VCaP (cell line): ENCODE measurements around the gene C17orf78.

Experiments
- H3K27ac ChIP-seq: fragments of 450-650 bp; 2 replicates; pipeline ENCODE4 v1.5.1; 2017
- TF ChIP-seq, protein P1 (sequence below): fragments of 450-650 bp; conservative IDR thresholded peaks from 2 replicates; pipeline ENCODE4 v1.5.1; 2017; ENCODE audit warnings: mild to moderate bottlenecking, moderate library complexity

The C17orf78 gene

DNA sequence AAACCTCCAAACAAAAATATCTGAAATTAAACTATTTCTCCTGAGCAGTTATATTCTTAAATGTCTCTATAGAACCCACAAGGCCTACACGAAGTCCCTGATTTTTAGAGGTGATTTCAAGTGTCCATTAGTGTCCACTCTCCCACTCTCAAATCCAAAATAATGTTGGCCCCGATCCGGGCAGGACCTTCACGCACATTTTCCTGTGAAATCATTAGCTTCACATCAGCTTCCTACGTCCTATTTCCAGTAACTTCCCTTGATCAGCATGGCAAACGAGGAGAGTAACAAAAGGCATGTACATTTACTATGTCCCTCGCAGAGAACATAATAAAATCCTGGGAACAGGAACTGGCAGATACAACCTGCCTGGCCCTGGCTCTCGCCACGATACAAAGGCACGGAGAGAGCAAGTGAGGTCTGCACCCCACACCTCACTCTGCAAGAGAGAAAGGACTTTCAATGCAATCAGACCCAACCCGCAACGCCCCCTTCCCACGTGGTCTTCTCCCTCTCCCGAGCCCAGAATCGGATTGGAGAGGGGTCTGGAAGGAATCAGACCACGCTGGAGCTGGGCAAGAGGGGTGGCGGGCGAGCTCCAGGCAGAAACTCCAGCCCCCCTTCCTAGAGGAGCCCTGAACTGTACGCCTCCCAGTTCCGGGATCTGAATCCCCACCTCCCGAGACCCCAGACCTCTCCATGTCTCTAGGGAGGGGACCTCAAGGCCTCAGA lies 17.5 kb upstream of the C17orf78 start:
- peak overlapping the region; percentile 98 for H3K27ac ChIP-seq
- TF ChIP-seq, protein P1, sequence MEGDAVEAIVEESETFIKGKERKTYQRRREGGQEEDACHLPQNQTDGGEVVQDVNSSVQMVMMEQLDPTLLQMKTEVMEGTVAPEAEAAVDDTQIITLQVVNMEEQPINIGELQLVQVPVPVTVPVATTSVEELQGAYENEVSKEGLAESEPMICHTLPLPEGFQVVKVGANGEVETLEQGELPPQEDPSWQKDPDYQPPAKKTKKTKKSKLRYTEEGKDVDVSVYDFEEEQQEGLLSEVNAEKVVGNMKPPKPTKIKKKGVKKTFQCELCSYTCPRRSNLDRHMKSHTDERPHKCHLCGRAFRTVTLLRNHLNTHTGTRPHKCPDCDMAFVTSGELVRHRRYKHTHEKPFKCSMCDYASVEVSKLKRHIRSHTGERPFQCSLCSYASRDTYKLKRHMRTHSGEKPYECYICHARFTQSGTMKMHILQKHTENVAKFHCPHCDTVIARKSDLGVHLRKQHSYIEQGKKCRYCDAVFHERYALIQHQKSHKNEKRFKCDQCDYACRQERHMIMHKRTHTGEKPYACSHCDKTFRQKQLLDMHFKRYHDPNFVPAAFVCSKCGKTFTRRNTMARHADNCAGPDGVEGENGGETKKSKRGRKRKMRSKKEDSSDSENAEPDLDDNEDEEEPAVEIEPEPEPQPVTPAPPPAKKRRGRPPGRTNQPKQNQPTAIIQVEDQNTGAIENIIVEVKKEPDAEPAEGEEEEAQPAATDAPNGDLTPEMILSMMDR = no peak

DNA sequence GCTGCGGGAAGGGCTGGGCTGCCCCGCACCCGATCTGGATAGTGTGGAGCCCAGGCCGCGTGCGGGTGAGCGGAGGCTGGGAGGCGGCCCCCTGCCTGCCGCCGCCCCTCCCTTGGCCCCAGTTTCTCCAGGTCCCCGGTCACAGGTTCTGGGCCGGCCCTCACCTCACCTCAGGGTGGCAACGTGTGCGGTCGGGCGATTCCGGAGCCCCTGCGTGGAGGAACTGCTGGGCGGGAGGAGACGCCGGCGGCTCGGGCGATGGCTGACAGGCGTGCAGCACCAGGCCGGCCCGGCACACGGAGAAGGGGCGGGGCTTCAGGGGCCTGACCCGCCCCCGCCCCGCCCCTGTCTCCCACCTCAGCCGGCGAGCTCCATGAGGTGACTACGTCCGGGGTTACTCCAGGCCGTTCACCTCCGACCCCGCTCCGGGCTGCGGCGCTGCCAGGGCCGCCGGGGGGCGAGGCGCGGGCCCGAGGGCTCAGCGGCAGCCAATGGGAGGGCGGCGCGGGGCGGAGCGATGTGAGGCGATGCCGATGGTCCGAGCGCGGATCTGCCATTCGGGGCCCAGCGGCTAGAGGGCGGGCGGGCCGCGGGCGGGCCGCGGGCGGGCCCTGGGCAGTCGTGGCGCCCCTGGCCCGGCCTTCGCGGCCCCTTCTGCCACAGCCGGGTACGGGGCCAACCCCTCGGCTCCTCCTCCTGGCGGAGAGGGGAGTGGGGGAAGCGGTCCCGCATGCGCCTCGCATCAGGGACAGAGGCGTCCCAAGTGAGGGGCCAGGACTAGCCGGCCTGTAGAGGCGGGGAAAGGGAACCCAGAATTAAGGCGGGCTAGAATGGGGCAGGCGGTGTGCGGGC lies 16.7 kb upstream of the C17orf78 start:
- H3K27ac ChIP-seq = peak overlapping the region; percentile 98
- TF ChIP-seq, protein P1 = peak; percentile 66

DNA sequence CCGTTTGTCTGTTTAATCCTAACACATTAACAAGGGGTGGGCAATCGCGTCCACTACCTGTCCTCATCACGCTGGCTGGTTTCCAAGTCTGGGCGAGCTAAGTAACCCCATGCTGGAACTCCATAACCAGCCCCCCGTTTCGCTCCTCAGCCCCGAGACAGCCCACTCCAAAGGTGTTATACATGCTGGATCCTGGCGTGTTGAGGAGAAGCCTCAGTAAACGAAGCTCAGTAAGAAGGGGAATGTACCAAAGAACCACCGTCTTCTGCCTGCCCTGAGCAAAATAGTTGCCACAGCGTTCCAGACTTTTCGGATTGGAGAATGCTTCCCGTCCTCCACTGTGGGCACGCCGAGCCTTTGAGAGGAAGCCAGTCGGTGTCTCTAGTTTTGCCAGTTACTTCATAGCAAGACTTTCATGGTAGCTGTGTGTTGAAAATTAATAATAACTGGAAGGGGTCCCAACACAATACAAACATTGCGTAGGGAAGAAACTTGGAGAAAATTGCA lies 16.1 kb upstream of the C17orf78 start:
- peak overlapping the region; percentile 98 for H3K27ac ChIP-seq
- TF ChIP-seq, protein P1 = no peak

DNA sequence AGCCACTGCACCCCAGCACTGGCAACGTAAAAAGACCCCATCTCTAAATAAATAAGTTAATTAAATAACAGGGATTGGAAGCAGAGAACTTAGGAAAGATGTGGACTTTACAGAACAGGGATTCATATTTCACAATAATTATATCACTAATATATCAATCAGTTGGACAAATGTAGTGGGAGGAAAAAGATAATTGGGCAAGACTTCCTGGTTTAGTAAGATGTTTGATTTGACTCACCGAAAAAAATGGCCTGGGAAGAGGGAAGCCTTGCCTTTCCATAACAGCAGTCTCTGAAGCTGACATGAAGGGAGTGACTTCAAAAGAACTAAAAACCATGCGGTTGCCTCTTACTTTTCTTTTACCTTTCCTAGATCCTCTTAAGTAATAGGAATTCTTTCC lies 15.2 kb upstream of the C17orf78 start:
- TF ChIP-seq, protein P1 = no peak
- H3K27ac ChIP-seq = peak overlapping the region; percentile 98

DNA sequence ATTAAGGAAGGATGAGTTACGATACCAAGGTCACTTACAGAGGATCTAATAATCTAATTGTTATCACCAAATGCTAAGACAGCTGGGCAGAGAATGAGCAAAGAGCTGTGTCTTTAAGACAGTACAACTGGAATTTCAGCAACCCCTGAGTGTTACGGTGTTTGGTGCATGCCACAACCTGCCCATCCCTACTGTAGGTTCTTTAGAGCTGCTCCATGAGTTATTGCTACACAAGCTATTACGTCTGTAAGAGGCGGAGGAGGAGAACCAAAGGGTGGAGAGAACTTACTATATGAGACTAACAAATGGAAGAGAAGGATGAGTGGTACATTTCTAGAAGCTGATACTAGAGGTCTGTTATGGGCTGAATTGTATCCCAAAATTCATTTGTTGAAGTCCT lies 14.2 kb upstream of the C17orf78 start:
- H3K27ac ChIP-seq = no peak overlapping the region
- TF ChIP-seq, protein P1 = no peak

DNA sequence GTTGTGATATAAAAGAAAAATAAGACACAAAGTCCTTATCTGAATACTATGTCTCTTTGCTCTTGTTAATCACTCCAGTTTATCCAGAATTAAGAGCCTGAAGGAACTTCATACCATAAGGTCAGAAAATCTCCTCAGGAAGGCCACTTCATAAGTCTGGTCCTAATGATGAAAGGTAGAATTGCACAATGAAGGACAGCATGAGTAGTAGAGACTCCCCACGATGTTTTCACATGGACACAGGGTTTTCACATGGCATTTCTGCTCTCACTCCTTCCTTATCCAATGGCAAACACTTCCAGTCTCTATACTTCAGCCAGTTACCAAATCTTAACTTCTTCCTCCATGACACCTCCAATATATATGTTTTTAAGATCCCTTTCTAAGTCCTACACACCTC lies 10.2 kb upstream of the C17orf78 start:
- TF ChIP-seq, protein P1 = no peak
- H3K27ac ChIP-seq = no peak overlapping the region

DNA sequence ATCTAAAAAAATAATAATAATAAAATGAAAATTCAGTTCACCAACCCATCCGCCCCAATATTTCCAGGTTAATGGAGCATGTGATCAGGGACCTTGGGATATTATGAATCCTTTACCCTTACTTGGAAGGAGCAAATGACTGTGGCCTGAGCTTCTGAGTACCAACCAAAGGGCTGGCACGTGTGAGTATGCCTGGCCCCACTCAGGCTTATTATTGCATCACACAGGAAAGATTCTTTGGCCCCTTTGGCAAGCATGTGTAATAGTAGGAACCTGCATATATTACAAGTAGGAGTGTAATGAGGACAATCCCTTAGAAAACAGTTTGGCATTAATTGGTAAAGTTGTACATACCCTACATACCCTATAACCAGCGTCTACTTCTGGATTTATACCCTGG lies 7.2 kb upstream of the C17orf78 start:
- H3K27ac ChIP-seq = no peak overlapping the region
- TF ChIP-seq, protein P1 = no peak
